Hematopoietic multipotent progenitor cell treated with erythropoietin and hydrocortisone succinate and interleukin-3 and kit ligand, for 4 days (in vitro differentiated cells): ENCODE results near the gene CC2D1A.

Source experiments
- DNase-seq: peaks from one replicate; pipeline ENCODE4 v3.0.0-alpha.2; 2015

Gene CC2D1A

DNA sequence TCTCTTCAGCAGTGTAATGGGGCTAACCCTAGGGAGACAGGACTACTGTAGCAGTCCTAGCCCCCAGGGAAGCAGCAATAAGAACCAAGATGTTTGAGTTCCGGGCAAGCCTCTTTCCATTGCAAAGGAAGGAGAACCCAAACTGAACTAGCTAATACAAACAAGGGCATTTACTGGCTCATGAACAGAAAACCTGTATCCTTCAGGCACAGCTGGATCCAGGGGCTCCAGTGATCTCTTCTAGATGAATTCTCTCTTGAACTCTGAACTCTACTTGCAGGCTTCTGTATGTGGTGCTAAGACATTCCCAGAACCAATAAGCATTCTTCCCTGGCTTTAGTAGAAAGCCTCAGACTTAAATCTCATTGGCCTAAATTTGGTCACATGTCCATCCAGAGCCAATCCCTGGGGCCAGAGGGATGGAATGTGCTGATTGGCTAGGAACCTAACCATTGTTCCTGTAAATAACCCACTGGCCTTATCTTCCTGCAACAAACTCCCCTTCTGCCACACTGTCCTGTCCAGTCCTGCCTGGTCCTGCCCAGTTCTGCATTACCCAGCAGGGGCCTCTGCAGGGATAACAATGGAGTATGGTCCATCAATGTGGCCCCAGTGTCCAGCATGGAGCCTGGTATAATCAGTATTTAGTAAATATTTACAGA is 36.2 kb downstream of the CC2D1A start:
- peak; percentile 49 for DNase-seq

DNA sequence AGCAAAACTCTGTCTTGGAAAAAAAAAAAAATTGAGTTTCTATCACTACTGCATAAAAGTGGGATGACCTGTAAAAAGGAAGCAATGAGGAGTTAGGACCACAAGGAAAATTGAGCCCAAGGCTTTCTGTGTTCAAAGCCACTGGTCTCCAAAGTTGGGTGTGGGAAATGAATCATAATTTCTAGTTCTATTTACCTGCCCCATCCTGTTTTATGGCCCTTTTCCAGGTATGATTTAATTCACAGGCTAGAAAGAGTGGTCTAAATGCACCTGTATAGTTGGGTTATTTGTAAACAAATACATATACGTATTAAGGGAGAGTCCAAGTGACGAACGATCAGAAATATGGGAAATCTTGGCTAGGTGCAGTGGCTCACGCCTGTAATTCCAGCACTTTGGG is 40.4 kb downstream of the CC2D1A start:
- DNase-seq, result no peak

DNA sequence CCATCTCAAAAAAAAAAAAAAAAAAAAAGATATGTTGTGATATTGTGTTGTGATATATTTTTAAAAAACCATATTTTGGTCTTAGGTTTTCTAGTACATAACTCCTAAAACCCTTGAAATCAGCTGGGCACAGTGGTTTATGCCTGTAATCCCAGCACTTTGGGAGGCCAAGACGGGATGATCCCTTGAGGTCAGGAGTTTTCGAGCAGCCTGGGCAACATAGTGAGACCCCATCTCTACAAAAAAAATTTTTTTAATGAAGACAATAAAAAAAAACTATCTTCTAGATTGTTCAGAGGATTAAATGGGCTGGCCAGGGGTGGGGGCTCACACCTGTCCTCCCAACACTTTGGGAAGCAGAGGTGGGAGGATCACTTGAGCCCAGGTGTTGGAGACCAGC is 45.0 kb downstream of the CC2D1A start:
- DNase-seq, result no peak

DNA sequence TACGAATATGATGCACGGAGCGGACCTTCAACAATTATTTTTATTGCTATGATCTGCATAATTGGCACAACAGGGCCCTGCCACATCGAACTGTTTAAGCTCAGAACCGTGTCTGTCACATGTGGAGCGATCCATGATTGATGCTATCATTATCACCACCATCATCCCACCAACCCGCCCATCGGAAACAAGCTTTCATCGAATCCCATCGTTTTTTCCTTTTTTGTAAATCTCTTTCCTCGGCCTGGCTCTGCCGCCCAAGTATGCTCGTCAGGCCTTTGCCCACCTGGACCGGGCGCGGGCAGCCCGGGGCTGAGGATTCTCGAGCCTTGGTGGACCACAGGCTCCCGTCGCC is 45.8 kb downstream of the CC2D1A start:
- DNase-seq, result no peak

DNA sequence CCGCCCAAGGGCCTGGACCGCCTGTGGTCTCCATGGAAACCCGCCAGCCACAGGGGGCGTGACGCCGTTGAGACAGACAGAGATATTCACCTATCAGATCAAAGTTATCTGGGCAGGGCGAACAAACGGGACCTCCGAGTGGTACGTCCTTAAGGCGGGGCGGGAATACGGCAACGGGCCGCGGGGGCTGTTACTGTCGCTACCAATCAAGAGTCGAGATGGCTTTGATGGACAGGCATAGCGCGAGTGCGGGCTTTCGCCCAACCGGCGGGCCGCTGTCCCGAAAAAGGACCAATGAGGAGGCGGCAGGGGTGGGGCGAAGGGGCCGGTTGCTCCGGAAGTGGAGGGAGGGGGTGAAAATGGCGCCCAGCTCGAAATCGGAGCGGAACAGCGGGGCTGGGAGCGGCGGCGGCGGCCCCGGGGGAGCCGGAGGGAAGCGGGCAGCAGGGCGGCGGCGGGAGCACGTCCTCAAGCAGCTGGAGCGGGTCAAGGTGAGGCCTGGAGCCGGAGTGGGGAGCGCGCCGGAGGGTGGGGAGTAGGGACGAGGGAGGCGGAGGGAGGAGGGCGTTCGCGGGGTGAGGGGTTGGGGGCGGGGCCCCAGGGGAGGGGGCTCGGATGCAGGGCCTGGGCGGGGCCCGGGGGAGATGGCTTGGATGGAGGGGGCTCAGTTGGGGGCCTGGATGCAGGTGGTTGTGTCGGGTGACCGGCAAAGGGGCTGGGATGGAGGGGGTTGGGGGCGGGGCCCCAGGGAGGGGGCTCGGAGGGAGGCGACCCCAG is 46.3 kb downstream of the CC2D1A start, which contains the start of gene DCAF15:
Gene DCAF15 (plus strand): TSS at position 356 of the 777 bp plus-strand sequence. CDS start 4 bp downstream, at position 360.
- peak; percentile 100 for DNase-seq

DNA sequence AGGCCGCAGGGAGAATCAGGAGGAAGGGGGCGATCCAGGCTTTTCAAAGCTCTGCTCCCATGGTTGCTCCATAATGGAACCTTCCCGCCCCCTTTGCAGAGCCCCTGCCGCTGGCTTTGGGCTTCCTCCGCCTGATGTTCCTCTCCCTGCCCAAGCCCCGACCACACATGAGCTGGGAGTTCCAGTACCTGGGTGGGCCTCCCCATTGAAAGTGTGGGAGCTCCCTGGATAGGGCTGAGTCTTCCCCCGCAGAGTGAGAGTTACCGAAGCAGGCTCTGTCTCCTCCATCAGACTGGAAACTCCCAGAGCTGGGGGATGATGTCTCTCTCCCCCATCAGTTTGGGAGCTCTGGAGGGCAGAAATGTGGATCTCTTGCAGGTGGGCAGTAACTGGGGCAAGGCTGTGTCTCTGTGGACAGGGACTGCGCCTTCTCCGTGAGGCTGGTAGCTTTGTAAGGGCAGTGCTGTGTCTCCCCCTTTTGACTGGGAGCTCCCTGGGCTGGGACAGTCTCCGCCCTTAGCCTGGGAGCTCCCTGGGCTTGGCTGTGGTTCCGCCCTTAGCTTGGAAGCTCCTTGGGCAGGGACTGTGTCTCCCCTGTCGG is 47.0 kb downstream of the CC2D1A start:
- peak; percentile 73 for DNase-seq

DNA sequence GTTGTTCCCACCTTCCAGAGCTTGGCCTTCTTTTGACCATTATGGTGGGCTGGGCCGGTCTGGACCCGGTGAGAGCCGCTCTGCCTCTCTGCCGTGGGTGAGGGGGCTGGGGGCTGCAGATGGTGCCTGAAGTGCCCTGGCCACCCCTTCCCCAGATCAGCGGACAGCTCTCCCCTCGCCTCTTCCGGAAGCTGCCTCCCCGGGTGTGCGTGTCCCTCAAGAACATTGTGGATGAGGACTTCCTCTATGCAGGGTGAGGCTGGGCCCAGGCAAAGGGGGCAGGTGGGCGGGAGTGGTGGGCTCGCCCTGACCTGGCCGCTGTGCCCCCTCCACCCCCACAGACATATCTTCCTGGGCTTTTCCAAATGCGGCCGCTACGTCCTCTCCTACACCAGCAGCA is 48.2 kb downstream of the CC2D1A start:
- DNase-seq, result no peak

DNA sequence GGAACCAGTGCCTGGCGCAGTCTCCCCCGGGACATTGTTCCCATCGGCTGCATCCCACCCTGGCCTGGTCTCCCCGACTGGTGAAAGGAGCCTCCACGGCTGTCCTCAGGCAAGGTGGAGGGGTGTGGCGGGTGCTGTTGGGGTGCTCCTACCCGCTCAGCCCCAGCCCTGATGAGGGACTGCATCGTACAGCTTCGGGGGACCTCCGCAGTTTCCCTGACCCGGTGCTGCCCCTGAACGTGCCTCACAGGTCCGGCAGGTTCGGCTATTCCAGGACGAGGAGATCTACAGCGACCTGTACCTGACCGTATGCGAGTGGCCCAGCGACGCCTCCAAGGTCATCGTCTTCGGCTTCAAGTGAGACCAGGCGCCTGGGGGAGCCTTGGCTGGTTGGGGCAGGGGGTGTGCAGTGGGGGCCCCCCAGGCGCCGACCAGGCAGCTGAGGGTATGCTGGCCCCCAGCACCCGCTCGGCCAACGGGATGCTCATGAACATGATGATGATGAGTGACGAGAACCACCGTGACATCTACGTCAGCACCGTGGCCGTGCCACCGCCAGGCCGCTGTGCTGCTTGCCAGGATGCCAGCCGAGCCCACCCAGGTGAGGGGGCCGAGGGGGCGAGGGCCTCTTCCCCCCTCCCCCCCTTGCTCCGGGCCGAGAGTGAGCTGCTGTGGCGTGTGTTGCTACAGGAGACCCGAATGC is 49.8 kb downstream of the CC2D1A start:
- no peak for DNase-seq

DNA sequence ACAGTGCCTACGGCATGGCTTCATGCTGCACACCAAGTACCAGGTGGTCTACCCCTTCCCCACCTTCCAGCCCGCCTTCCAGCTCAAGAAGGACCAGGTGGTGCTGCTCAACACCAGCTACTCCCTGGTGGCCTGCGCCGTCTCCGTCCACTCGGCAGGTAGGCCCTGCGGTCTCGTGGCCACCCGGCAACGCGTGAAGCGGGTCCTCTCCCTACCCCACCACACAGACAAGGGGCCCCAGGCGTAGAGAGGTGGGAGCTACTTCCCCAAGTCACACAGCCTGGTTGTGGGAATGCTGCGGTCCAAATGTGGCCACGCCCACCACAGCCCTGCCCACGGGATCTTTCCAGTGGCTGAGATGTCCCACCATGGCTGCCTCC is 50.4 kb downstream of the CC2D1A start:
- no peak for DNase-seq

DNA sequence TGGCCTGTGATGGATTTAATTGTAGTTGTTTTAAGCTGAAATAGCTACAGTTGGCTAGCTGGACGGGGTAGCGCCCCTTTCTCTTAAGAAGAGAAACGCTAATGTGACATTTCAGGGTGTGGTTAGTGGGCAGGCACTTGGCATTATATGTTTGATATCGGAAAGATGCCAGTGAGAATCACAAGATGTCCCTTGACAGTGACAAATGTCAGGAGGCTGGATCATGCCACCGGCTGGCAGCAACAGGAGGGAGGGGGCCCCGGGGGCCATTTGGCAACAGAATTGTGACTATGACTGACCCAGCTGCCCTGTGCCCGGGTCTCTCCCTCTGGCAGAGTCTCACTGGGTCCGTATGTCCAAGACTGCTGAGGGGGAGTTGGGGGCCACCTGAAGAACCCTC is 51.0 kb downstream of the CC2D1A start:
- peak; percentile 58 for DNase-seq

DNA sequence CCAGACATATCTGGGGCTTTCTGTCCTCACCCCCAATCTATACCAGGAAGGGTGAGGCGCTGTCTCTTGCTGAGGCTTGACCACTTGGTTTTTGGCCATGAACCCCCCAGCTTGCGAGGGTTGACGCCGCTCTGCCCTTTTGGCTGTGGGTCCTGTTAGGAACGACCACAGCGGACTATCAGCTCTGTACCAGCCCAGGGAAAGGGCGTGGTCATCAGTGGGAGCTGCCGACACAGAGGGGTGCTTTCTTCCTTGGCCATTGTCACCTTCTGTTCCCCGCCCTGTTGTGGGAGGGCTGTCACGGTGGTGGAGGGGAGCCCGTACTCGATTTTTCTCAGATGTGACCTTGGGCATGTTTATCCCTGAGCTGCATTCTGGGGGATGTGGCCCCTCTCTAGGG is 52.0 kb downstream of the CC2D1A start:
- peak; percentile 88 for DNase-seq

DNA sequence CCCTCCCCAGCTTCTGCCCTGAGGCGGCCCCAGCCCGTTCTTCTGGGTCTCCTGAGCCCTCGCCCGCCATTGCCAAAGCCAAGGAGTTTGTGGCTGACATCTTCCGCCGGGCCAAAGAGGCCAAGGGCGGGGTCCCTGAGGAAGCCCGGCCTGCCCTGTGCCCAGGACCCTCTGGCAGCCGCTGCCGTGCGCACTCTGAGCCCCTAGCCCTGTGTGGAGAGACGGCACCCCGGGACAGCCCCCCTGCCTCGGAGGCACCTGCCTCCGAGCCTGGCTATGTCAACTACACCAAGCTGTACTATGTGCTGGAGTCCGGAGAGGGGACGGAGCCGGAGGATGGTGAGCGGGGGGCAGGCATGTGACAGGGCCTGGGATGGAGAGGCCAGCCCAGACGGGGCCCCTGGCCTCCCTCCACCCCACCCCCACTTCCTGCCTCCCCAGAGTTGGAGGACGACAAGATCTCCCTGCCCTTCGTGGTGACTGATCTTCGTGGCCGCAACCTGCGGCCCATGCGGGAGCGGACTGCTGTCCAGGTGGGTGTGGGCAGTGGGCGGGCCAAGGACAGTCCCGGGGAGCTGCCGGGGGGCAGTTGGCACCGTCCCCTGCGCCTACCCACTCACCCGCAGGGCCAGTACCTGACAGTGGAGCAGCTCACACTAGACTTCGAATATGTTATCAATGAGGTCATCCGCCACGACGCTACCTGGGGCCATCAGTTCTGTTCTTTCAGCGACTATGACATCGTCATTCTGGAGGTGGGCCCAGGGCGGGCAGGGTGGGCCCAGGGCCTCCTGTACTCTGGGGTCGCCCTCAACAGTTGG is 53.4 kb downstream of the CC2D1A start:
- no peak for DNase-seq

DNA sequence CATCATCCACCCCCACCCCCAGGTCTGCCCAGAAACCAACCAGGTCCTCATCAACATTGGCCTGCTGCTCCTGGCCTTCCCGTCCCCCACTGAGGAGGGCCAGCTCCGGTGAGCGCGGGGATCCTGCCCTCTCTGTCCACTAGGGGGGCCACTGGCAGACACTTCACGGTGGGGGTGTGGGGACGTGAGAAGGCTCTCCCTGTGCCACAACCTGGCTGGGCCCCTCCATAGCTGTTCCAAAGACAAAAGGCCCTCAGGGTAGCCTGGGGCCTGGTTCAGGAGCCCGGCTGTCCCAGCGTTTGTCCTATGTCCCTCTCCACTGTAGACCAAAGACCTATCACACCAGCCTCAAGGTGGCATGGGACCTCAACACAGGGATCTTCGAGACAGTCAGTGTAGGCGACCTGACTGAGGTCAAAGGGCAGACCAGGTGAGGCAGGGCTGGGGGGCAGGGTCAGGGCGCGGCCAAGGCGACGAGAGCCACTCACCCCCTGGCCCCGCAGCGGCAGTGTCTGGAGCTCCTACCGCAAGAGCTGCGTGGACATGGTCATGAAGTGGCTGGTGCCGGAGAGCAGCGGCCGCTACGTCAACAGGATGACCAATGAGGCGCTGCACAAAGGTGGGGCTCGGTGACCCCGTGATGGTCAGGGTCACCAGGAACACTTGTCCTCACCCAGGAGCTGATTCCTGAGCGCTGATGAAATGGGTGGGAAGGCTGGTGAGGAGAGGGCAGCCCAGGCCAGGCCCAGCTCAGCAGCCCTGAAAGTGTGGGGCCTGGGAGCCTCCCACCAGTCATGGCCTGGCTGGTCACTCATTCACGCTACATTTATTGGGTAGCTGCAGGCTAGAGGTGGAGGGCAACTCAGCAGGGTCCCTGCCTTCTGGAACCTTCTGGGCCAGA is 54.2 kb downstream of the CC2D1A start:
- peak; percentile 57 for DNase-seq

DNA sequence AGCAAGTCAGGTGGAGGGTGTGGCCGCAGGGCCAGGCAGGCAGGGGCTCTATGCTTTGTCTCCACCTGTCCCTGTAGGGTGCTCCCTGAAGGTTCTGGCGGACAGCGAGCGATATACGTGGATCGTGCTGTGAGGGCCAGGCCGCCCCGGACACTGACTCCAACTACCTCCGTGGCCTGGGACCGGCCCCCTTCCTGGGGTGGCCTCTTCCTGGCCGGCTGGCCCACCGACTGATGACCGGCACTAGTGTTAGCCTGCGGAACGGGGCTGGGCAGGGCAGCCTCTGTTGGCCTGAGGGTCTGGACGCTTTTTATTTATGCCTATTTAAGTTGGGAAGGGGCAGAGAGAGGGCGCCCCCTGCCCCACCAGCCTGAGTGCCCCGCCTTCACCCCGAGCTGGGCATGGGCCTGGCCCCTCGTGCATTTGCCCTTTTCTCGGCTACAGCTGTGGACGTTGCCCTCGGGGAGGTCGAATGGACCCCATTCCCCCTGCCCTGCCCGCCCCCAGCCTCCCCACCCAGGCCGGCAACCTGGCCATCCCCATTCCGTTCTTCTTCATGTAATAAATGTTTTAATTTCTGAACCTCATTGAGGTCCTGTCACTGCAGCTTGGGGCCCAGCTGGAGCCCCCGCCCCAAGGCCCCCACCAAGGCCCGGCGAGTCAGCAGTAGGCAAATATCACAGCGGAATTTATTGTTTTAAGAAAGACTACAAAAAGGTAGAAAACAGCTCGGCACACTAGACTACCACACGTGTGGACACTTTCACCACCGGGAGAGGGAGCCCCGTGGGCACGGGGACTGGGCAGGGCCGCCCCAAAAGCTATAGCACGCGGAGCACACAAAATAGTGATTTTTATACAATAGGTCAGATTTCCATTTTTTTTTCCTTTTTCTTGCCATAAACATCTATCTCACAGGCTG is 55.1 kb downstream of the CC2D1A start:
- DNase-seq, result no peak

DNA sequence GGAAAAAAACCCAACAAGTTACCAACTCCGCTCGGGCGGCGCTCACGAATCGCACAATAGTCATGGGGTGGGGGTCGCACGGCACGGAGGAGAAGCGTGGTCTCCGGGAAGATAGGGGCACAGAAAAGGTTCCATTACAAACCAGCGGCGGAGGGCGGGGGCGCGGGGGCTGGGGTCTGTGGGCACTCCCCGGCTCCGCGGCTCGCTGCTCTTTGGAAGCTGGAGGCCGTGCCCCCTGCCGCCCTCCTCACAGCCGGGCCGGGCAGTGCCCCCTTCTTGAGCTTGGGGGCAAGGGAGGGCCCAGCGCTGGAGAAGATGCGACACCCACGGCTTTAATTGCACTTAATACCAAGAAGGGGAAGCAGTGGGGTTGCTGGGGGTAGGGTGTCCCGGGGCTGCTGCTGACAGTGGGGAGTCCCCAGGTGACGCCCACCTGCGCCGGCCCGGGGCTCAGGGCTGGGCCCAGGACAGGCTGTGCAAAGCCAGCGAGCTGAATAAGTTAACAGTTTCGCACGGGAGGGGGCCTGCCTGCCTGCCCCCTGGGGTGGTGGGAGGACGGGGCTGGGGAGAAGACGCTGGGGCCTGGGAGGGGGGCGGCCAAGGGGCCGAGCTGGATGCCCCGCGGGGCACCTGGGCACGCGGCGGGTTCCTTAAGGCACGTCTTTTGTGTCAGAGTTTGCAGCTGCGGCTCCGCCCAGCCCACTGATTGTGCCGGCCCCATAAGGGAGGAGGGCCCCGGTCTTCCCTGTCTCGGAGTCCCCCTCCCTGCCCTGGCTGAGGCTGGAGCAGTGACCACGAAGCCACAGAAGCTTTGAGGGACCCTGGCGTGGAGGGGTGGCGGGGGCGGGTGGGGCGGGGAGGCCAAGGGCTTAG is 56.1 kb downstream of the CC2D1A start:
- peak; percentile 58 for DNase-seq

DNA sequence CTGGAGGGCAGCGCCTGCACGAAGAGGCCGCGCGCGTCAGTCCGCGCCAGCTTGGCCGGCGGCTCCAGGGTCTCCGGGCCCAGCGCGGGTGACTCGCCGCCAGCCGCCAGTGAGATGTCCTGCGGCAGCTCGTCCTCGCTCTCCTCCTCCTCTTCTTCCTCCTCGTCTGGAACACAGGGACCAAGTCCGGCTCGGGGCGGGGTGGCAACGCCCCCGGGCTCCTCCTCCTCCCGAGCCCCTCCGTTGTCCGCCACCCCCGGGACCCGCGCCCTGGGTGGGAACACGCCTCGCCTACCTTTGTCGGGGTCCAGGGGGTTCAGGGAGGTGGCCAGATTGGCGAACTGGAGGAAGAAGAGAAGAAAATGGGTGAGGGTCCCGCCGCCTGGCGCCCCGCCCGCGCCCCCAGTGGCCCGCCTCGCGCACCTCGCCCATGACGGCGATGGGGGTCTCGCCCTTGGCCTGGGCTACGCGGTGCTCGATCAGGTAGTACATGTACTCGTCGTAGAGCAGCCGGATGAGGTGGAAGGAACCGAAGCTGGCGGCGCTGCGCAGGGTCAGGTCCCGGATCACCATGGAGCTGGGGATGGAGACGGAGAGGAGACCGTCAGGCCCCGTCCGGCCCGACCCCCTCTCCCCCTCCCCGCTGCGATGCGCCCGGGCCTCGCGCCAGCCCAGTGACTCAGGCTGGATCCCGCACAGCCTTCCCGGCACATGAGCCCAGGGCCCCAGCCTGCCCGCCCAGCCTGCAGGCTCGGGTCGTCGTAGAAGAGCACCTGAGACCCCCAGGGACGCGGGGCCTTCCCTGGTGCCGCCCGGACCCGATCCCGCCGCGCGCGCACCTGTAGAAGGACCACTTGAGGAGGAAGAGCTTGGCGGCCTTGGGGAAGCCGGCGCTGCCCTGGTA is 57.0 kb downstream of the CC2D1A start:
- DNase-seq, result peak; percentile 14

DNA sequence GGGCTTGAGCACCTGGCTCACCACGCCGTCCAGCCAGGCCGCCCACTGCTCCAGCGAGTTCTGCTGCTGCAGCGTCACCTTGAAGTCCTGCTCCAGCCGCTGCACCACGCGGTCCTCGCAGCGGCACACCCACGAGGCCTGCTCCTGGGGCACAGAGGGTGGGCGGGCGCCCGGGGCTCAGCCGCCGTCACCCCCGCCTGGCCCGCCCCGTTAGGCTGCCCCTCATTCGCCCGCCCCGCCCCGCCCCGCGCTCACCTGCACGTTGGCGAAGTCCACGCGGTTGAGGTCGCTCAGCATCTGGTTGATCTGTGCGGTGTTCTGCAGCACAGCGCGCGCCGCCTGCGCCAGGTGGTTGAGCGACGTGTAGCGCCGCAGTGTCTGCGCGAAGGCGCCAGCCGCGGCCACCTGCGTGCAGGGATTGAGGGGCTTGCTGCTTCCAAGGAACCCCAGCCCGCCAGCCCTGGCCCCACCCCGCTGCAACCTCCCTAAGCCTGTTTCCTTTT is 57.7 kb downstream of the CC2D1A start:
- DNase-seq, result no peak

DNA sequence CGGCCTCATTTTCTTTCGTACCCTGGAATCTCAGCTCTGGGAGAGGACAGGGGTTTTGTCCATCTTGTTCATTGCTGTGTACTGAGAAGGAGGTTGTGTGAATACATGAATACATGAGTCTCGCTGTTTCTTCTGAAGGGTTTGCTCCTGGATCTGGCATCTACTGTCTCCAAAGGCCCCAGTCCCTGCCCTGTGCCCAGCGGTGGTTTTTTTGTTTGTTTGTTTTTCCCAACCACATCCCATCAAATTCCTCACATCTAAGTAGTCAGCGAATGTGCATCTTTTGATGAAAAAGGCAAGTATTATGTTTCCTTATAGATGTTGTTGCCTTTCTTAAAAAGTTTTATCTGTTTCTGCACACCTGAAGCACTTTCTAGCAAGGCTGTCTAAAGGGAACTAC is 58.8 kb downstream of the CC2D1A start:
- DNase-seq, result no peak
